Measurements from ENCODE around the gene PCDHGB3. TPM values are rescaled to one million over a fixed set of nuclear protein-coding genes. Genes with fewer than 3 reads are reported as not detected.

The PCDHGB3 gene
- total and polyA plus RNA-seq, 2 donors (not counting 1 experiment from before 2014, with no cell fraction given): 0.52 to 3.8 TPM

DNA sequence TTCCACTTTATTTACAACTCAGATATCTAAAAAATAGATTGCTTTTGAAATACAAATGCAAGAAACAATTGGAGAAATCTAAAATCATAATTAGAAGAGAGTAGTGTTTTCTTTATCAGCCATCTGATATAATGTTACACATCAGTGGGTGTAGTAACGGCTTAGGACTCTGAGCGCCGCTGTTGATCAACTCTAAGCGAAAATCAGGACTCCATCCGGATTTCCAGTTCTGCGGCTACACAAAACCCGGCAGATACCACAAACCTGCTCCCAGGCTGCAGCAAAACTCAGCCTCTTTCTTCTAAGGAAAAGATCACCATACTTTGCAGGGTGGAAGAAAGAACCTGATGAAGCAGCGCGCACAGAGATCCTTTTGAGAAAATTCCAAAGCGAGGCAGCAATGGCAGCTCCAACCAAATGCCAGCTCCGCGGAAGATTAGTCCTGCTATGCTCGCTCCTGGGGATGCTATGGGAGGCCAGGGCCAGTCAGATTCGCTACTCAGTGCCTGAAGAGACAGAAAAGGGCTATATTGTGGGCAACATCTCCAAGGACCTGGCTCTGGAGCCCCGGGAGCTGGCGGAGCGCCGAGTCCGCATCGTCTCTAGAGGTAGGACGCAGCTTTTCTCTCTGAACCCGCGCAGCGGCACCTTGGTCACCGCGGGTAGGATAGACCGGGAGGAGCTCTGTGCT lies 32.7 kb downstream of the PCDHGB3 start, which contains the start of gene PCDHGA9:
Gene PCDHGA9, plus strand, starts transcription at position 226 of the 691 bp plus-strand sequence. Its CDS starts 175 bp downstream, at position 401.
- Histone ChIP-seq H3K9me3 (ENCODE audit: control extremely low read depth in 1 of 3, control insufficient read depth in 2 of 3, insufficient read depth in 1 of 3, low read length in 2 of 3) (peaks cover 0 to 50% (median 18%) of the 10 kb centered on the region in 3 donors), H3K9ac (ENCODE audit: low read length) (peak within 1 kb of the TSS; percentile 29), H3K27me3 (replicated peaks in 1 of 4; ENCODE audit: control extremely low read depth in 1 of 4, control insufficient read depth in 3 of 4, insufficient read depth in 4 of 4, low read length in 3 of 4) (peaks cover 0 to 55% (median 35%) of the 10 kb centered on the region in 4 experiments), H3K4me1 (ENCODE audit: control insufficient read depth in 2 of 2, insufficient read depth in 2 of 2, low read length in 2 of 2) (no peaks in the 10 kb centered on the region), H4K20me1 (ENCODE audit: control insufficient read depth, insufficient read depth, low read length, poor library complexity, severe bottlenecking) (no peaks in the 10 kb centered on the region), H3K79me2 (ENCODE audit: control insufficient read depth, insufficient read depth, low read length) (no peaks in the 10 kb centered on the region), H2AFZ (ENCODE audit: insufficient read depth, low read depth, low read length, poor library complexity, severe bottlenecking) (peak within 1 kb of the TSS; percentile 44), H3K4me2 (replicated peaks; ENCODE audit: low read depth, low read length, poor library complexity, severe bottlenecking) (peak within 1 kb of the TSS; percentile 52), H3K27ac (ENCODE audit: low read length in 2 of 2) (no peak within 1 kb of the TSS), H3K36me3 (replicated peaks in 1 of 2; ENCODE audit: control extremely low read depth in 1 of 2, control insufficient read depth in 1 of 2, extremely low read depth in 1 of 2, insufficient read depth in 2 of 2, low read length in 1 of 2) (no peaks in the 10 kb centered on the region), H3K4me3 (ENCODE audit: control extremely low read depth in 1 of 5, extremely low read depth in 1 of 5, insufficient read depth in 1 of 5, low read depth in 2 of 5, low read length in 4 of 5) (peak within 1 kb of the TSS in 3 of 5 experiments; percentile 21 to 39 (median 21))
- Mint-ChIP-seq H3K4me1 (peaks cover 2% of the 10 kb centered on the region), H3K4me3 (peak within 1 kb of the TSS; percentile 73), H3K27ac (no peak within 1 kb of the TSS), H3K27me3 (peaks cover 55% of the 10 kb centered on the region), H3K9me3 (ENCODE audit: insufficient read depth) (peaks cover 9% of the 10 kb centered on the region)
- ChIA-PET CTCF (interaction anchor here (0.8 to 1.8 kb wide), 7 partner anchors 10 to 164 kb away, joined by 3 to 7 read pairs (median 4); partner anchors contain the start of genes PCDHGA10, PCDHGA12 and PCDHGB7), POLR2A (no interaction called here)
- 29% methylated on average over 26 of the region's 27 CpGs for WGBS (ENCODE audit: insufficient coverage)
- intact Hi-C loops (cut with micrococcal nuclease): loop anchor here (5.0 kb wide), 1 partner anchor 35 kb away; no protein-coding TSS in a partner anchor
- DNase-seq (peak; percentile 25), ATAC-seq (ENCODE audit: low read depth) (no peak)
- TF ChIP-seq, protein P1, sequence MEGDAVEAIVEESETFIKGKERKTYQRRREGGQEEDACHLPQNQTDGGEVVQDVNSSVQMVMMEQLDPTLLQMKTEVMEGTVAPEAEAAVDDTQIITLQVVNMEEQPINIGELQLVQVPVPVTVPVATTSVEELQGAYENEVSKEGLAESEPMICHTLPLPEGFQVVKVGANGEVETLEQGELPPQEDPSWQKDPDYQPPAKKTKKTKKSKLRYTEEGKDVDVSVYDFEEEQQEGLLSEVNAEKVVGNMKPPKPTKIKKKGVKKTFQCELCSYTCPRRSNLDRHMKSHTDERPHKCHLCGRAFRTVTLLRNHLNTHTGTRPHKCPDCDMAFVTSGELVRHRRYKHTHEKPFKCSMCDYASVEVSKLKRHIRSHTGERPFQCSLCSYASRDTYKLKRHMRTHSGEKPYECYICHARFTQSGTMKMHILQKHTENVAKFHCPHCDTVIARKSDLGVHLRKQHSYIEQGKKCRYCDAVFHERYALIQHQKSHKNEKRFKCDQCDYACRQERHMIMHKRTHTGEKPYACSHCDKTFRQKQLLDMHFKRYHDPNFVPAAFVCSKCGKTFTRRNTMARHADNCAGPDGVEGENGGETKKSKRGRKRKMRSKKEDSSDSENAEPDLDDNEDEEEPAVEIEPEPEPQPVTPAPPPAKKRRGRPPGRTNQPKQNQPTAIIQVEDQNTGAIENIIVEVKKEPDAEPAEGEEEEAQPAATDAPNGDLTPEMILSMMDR (IDR thresholded peaks at IDR 0.05): peak; percentile 42
- TF ChIP-seq EZH2 (IDR thresholded peaks at IDR 0.05; ENCODE audit: borderline replicate concordance, insufficient read depth, low read depth, low read length, poor library complexity, severe bottlenecking): no peak

DNA sequence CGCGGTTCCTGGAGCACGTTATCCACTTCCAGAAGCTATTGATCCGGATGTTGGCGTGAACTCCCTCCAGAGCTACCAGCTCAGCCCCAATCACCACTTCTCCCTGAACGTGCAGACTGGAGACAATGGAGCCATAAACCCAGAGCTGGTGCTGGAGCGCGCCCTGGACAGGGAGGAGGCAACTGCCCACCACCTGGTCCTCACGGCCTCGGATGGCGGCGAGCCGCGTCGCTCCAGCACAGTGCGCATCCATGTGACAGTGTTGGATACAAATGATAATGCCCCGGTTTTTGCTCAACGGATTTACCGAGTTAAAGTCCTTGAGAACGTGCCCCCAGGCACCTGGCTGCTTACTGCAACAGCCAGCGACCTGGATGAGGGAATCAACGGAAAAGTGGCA lies 33.3 kb downstream of the PCDHGB3 start:
- TF ChIP-seq, protein P1 (IDR thresholded peaks at IDR 0.05): no peak
- TF ChIP-seq EZH2 (IDR thresholded peaks at IDR 0.05; ENCODE audit: borderline replicate concordance, insufficient read depth, low read depth, low read length, poor library complexity, severe bottlenecking): no peak
- peaks cover 0 to 54% (median 21%) of the 10 kb centered on the region in 3 donors for H3K9me3 ChIP-seq (ENCODE audit: control extremely low read depth in 1 of 3, control insufficient read depth in 2 of 3, insufficient read depth in 1 of 3, low read length in 2 of 3)
- intact Hi-C loops (cut with micrococcal nuclease): loop anchor here (5.0 kb wide), 1 partner anchor 36 kb away; no protein-coding TSS in a partner anchor
- ATAC-seq (ENCODE audit: low read depth) (no peak), DNase-seq (no peak)
- no peak overlapping the region for H3K9ac ChIP-seq (ENCODE audit: low read length)
- no peak overlapping the region for H3K4me3 ChIP-seq (ENCODE audit: control extremely low read depth in 1 of 5, extremely low read depth in 1 of 5, insufficient read depth in 1 of 5, low read depth in 2 of 5, low read length in 4 of 5)
- H2AFZ ChIP-seq (ENCODE audit: insufficient read depth, low read depth, low read length, poor library complexity, severe bottlenecking): no peak overlapping the region
- ChIA-PET CTCF (interaction anchor here (1.1 to 1.8 kb wide), 6 partner anchors 10 to 164 kb away, joined by 3 to 7 read pairs (median 4); partner anchors contain the start of genes PCDHGA10 and PCDHGB7), POLR2A (no interaction called here)
- H3K4me1 ChIP-seq (ENCODE audit: control insufficient read depth in 2 of 2, insufficient read depth in 2 of 2, low read length in 2 of 2): no peaks in the 10 kb centered on the region
- Mint-ChIP-seq H3K9me3 (ENCODE audit: insufficient read depth) (peaks cover 9% of the 10 kb centered on the region), H3K4me3 (no peak overlapping the region), H3K4me1 (peaks cover 4% of the 10 kb centered on the region), H3K27ac (no peak overlapping the region), H3K27me3 (peaks cover 58% of the 10 kb centered on the region)
- H3K36me3 ChIP-seq (replicated peaks in 1 of 2; ENCODE audit: control extremely low read depth in 1 of 2, control insufficient read depth in 1 of 2, extremely low read depth in 1 of 2, insufficient read depth in 2 of 2, low read length in 1 of 2): no peaks in the 10 kb centered on the region
- no peak overlapping the region for H3K4me2 ChIP-seq (replicated peaks; ENCODE audit: low read depth, low read length, poor library complexity, severe bottlenecking)
- H4K20me1 ChIP-seq (ENCODE audit: control insufficient read depth, insufficient read depth, low read length, poor library complexity, severe bottlenecking): no peaks in the 10 kb centered on the region
- WGBS (ENCODE audit: insufficient coverage): 44% methylated on average over 19 of the region's 22 CpGs
- H3K27ac ChIP-seq (ENCODE audit: low read length in 2 of 2): no peak overlapping the region
- no peaks in the 10 kb centered on the region for H3K79me2 ChIP-seq (ENCODE audit: control insufficient read depth, insufficient read depth, low read length)
- H3K27me3 ChIP-seq (replicated peaks in 1 of 4; ENCODE audit: control extremely low read depth in 1 of 4, control insufficient read depth in 3 of 4, insufficient read depth in 4 of 4, low read length in 3 of 4): peaks cover 0 to 61% (median 38%) of the 10 kb centered on the region in 4 experiments
